MM.1S (cell line): Measurements from ENCODE around the gene SETBP1.

Experiments
- EZH2 ChIP-seq: fragments of 300-600 bp; sonication (generic); optimal IDR thresholded peaks from 2 replicates; pipeline ENCODE3; 2017; ENCODE audit warnings: low read depth, mild to moderate bottlenecking, antibody characterized with exemption, low read length, mixed read lengths
- TF ChIP-seq, protein P1 (sequence below): fragments of 300-600 bp; sonication (generic); IDR thresholded peaks from 2 replicates; pipeline ENCODE4 v1.5.1; 2016; ENCODE audit warnings: antibody characterized with exemption, low read length, mixed read lengths

DNA sequence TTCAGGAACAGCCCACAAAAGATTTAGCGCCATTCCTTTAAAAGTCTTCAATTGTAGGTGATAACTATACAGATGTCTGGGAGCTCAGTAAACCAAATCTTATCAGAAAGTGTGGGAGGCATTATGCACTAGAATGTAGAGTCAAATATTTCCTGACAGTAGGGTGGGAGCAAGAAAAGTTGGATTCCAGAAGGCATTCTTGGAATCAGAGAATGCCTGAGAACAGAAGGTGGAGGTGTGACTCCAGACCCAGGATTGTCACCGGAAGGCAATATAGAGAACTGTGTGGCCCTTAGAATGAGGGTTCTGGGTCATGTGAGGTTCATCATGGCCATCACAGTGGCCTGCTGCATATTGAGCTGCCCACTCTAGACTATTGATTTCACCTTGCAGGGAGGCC is 90.0 kb downstream of the SETBP1 start:
- TF ChIP-seq, protein P1, sequence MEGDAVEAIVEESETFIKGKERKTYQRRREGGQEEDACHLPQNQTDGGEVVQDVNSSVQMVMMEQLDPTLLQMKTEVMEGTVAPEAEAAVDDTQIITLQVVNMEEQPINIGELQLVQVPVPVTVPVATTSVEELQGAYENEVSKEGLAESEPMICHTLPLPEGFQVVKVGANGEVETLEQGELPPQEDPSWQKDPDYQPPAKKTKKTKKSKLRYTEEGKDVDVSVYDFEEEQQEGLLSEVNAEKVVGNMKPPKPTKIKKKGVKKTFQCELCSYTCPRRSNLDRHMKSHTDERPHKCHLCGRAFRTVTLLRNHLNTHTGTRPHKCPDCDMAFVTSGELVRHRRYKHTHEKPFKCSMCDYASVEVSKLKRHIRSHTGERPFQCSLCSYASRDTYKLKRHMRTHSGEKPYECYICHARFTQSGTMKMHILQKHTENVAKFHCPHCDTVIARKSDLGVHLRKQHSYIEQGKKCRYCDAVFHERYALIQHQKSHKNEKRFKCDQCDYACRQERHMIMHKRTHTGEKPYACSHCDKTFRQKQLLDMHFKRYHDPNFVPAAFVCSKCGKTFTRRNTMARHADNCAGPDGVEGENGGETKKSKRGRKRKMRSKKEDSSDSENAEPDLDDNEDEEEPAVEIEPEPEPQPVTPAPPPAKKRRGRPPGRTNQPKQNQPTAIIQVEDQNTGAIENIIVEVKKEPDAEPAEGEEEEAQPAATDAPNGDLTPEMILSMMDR: no peak
- no peak for TF ChIP-seq EZH2
